PFSK-1 (cell line): ENCODE results near the gene SLC25A42.

ENCODE experiments used
- POLR2AphosphoS5 ChIP-seq: IDR thresholded peaks from 2 replicates; pipeline ENCODE4 v1.6.1; 2012; ENCODE audit warnings: low read depth, mild to moderate bottlenecking, control low read depth, low read length, moderate library complexity
- REST ChIP-seq, 2 experiments: IDR thresholded peaks; 2 replicates each; pipeline versions ENCODE4 v1.6.1 to v1.8.0; 2011 to 2012; ENCODE audit warnings: low read depth in 2 of 2, low read length in 2 of 2, control low read depth in 1 of 2, inconsistent platforms in 1 of 2, mild to moderate bottlenecking in 1 of 2, moderate library complexity in 1 of 2; ENCODE audit not compliant: insufficient read depth in 1 of 2
- SIN3A ChIP-seq: IDR thresholded peaks from 2 replicates; pipeline ENCODE4 v1.6.1; 2012; ENCODE audit warnings: mild to moderate bottlenecking, low read length, moderate library complexity, borderline replicate concordance; ENCODE audit not compliant: insufficient read depth
- TAF1 ChIP-seq: IDR thresholded peaks from 2 replicates; pipeline ENCODE4 v1.6.1; 2012; ENCODE audit warnings: low read length, control low read depth, borderline replicate concordance; ENCODE audit not compliant: insufficient read depth

GRCh38 chr19:19076476-19076875 lies 12.7 kb downstream of the SLC25A42 start:
- TF ChIP-seq TAF1 (no peak), REST (IDR thresholded peaks at IDR 0.05; ENCODE audit: insufficient read depth in 1 of 2, low read depth in 2 of 2, low read length in 2 of 2) (no peak), POLR2AphosphoS5 (no peak), SIN3A (no peak)
